Trophoblast cell (in vitro differentiated cells and primary cell): ENCODE data around the gene SAE1.

Source experiments
- DNase-seq, 2 donors: peaks; one replicate each; pipeline ENCODE4 v3.0.0-alpha.2; 2016
- H2AFZ ChIP-seq: 2 replicates; pipeline ENCODE4 v1.6.1; 2013; ENCODE audit warnings: low read length, moderate library complexity, mild to moderate bottlenecking; ENCODE audit not compliant: insufficient read depth, poor library complexity
- H2AK5ac ChIP-seq: 2 replicates; pipeline ENCODE4 v1.6.1; 2013; ENCODE audit warnings: mild to moderate bottlenecking, low read length
- H2BK120ac ChIP-seq: 2 replicates; pipeline ENCODE4 v1.6.1; 2013; ENCODE audit warnings: low read length, mild to moderate bottlenecking, moderate library complexity; ENCODE audit not compliant: insufficient read depth, poor library complexity
- H2BK12ac ChIP-seq: 2 replicates; pipeline ENCODE4 v1.6.1; 2013; ENCODE audit warnings: mild to moderate bottlenecking, low read length, moderate library complexity
- H2BK5ac ChIP-seq: 2 replicates; pipeline ENCODE4 v1.6.1; 2013; ENCODE audit warnings: low read length, low read depth, moderate library complexity, mild to moderate bottlenecking; ENCODE audit not compliant: poor library complexity
- H3K14ac ChIP-seq: 2 replicates; pipeline ENCODE4 v1.6.1; 2013; ENCODE audit warnings: mild to moderate bottlenecking, low read length
- H3K18ac ChIP-seq: 2 replicates; pipeline ENCODE4 v1.6.1; 2013; ENCODE audit warnings: mild to moderate bottlenecking, low read length
- H3K23ac ChIP-seq: 2 replicates; pipeline ENCODE4 v1.6.1; 2013; ENCODE audit warnings: low read length
- H3K27ac ChIP-seq: 2 replicates; pipeline ENCODE4 v1.5.1; 2013; ENCODE audit warnings: low read depth, mild to moderate bottlenecking, inconsistent platforms, low read length, moderate library complexity
- H3K27me3 ChIP-seq: 2 replicates; pipeline ENCODE4 v1.6.1; 2013; ENCODE audit warnings: inconsistent platforms, mild to moderate bottlenecking, low read length, moderate library complexity; ENCODE audit not compliant: insufficient read depth
- H3K36me3 ChIP-seq, 2 experiments: 1 replicate in 1 of 2; 2 replicates in 1 of 2; pipeline ENCODE4 v1.6.1; 2013; ENCODE audit warnings: low read length in 2 of 2, mild to moderate bottlenecking in 2 of 2, moderate library complexity in 1 of 2; ENCODE audit not compliant: insufficient read depth in 2 of 2, control insufficient read depth in 1 of 2
- H3K4ac ChIP-seq: 2 replicates; pipeline ENCODE4 v1.6.1; 2013; ENCODE audit warnings: low read depth, mild to moderate bottlenecking, low read length, moderate library complexity
- H3K4me1 ChIP-seq, 2 experiments: 1 replicate in 1 of 2; 2 replicates in 1 of 2; pipeline ENCODE4 v1.6.1; 2013; ENCODE audit warnings: low read length in 2 of 2, mild to moderate bottlenecking in 2 of 2, moderate library complexity in 1 of 2; ENCODE audit not compliant: insufficient read depth in 2 of 2, control insufficient read depth in 1 of 2
- H3K4me2 ChIP-seq: 2 replicates; pipeline ENCODE4 v1.6.1; 2013; ENCODE audit warnings: inconsistent platforms, mild to moderate bottlenecking, low read length, moderate library complexity
- H3K4me3 ChIP-seq: 2 replicates; pipeline ENCODE4 v1.5.1; 2013; ENCODE audit warnings: mild to moderate bottlenecking, low read depth, low read length, inconsistent platforms
- H3K79me1 ChIP-seq: one replicate; pipeline ENCODE4 v1.6.1; 2013; ENCODE audit warnings: low read length
- H3K79me2 ChIP-seq: 2 replicates; pipeline ENCODE4 v1.6.1; 2013; ENCODE audit warnings: low read length, mild to moderate bottlenecking; ENCODE audit not compliant: control insufficient read depth, insufficient read depth, poor library complexity
- H3K9ac ChIP-seq: 2 replicates; pipeline ENCODE4 v1.6.1; 2013; ENCODE audit warnings: mild to moderate bottlenecking, low read length
- H3K9me3 ChIP-seq: 2 replicates; pipeline ENCODE4 v1.6.1; 2013; ENCODE audit warnings: low read depth, mild to moderate bottlenecking, control low read depth, inconsistent platforms, low read length; ENCODE audit not compliant: insufficient read depth
- H4K12ac ChIP-seq: 2 replicates; pipeline ENCODE4 v1.6.1; 2013; ENCODE audit warnings: low read depth, mild to moderate bottlenecking, low read length, moderate library complexity
- H4K8ac ChIP-seq: 2 replicates; pipeline ENCODE4 v1.6.1; 2013; ENCODE audit warnings: low read depth, mild to moderate bottlenecking, low read length, moderate library complexity
- H4K91ac ChIP-seq: one replicate; pipeline ENCODE4 v1.6.1; 2013; ENCODE audit warnings: low read depth, mild to moderate bottlenecking, low read length, moderate library complexity
- WGBS: extraction: QIAGEN DNeasy Blood & Tissue Kit; methylation state at CpG from one replicate; pipeline ENCODE4 v1.1.7; 2013; ENCODE audit warnings: missing lambda C conversion rate; ENCODE audit not compliant: insufficient read length, insufficient coverage; ENCODE audit errors: extremely low coverage; 5-methylcytosine and 5-hydroxymethylcytosine counted together

The SAE1 gene

DNA sequence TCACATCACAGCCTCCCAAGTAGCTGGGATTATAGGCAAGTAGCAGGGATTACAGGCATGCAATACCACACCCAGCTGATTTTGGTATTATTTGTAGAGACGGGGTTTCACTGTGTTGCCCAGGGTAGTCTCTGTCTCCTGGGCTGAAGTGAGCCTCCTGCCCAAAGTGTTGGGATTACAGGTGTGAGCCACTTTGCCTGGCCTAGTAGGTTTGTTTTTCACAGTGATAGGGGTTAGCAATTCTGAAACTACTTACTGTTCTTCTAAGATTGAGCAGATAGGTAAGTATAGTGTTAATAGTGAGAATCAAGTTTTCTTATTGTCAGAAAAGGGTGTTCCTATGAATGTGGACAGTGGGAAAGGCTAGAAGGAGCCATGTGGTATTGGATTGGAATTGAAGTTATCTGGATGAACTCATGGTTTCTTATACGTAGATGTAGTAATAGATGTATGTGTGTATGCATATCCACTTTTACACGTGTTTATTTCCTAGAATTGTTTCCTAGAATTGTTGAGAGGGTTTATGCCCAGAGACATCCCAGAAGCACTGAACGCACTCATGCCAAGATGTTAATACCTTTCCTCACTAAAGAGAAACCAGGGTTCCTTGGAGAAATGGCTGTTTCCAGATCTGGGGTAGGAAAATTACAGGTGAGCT lies 49.1 kb downstream of the SAE1 start:
- Histone ChIP-seq H2BK120ac (no peak overlapping the region), H3K27me3 (no peaks in the 10 kb centered on the region), H3K79me1 (no peaks in the 10 kb centered on the region), H2AFZ (no peak overlapping the region), H4K91ac (no peak overlapping the region), H3K23ac (no peak overlapping the region), H3K9ac (no peak overlapping the region), H2BK5ac (no peak overlapping the region), H3K36me3 (peaks cover 30 to 36% of the 10 kb centered on the region in 2 experiments), H4K12ac (no peak overlapping the region), H3K14ac (no peak overlapping the region), H3K18ac (no peak overlapping the region), H3K79me2 (no peaks in the 10 kb centered on the region), H3K4me2 (no peak overlapping the region), H3K4me1 (no peaks in the 10 kb centered on the region), H3K4ac (peak overlapping the region; percentile 66), H3K4me3 (no peak overlapping the region), H2BK12ac (no peak overlapping the region), H3K27ac (no peak overlapping the region), H3K9me3 (peaks cover 1% of the 10 kb centered on the region), H2AK5ac (no peak overlapping the region), H4K8ac (no peak overlapping the region)
- no CpG with 5 or more reads among the region's 4 CpGs for WGBS
- DNase-seq: no peak

DNA sequence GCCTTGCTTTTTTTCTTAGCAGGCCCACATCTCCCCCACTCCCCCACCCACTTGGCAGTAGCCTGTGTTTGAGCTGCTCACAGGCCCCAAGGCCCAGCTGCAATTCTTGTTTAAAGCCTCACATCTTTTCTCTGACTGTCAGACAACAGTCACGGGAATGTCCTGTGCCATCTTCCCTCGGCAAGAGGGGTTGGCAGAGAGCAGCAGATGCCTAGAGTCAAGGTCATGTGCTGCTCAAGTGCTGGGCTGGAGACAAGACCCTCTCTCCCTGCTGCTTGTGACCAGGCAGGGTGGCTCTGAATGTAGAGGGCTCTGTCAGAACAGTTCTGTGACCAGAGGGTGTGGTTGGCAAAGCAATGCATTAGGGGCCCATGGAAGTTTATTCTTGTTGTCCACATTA lies 53.0 kb downstream of the SAE1 start:
- Histone ChIP-seq H4K8ac (no peak overlapping the region), H3K79me2 (no peaks in the 10 kb centered on the region), H3K9ac (no peak overlapping the region), H3K9me3 (peaks cover 1% of the 10 kb centered on the region), H2AK5ac (no peak overlapping the region), H3K4me1 (peaks cover 17 to 19% of the 10 kb centered on the region in 2 experiments), H4K12ac (no peak overlapping the region), H2BK120ac (no peak overlapping the region), H3K4ac (no peak overlapping the region), H3K4me2 (no peak overlapping the region), H3K4me3 (no peak overlapping the region), H3K14ac (no peak overlapping the region), H3K79me1 (peaks cover 9% of the 10 kb centered on the region), H2BK12ac (no peak overlapping the region), H4K91ac (no peak overlapping the region), H3K36me3 (peaks cover 25 to 36% of the 10 kb centered on the region in 2 experiments), H2AFZ (no peak overlapping the region), H3K27ac (no peak overlapping the region), H3K27me3 (no peaks in the 10 kb centered on the region), H2BK5ac (no peak overlapping the region), H3K23ac (no peak overlapping the region), H3K18ac (no peak overlapping the region)
- DNase-seq: no peak
- WGBS: no CpG with 5 or more reads among the region's 2 CpGs

DNA sequence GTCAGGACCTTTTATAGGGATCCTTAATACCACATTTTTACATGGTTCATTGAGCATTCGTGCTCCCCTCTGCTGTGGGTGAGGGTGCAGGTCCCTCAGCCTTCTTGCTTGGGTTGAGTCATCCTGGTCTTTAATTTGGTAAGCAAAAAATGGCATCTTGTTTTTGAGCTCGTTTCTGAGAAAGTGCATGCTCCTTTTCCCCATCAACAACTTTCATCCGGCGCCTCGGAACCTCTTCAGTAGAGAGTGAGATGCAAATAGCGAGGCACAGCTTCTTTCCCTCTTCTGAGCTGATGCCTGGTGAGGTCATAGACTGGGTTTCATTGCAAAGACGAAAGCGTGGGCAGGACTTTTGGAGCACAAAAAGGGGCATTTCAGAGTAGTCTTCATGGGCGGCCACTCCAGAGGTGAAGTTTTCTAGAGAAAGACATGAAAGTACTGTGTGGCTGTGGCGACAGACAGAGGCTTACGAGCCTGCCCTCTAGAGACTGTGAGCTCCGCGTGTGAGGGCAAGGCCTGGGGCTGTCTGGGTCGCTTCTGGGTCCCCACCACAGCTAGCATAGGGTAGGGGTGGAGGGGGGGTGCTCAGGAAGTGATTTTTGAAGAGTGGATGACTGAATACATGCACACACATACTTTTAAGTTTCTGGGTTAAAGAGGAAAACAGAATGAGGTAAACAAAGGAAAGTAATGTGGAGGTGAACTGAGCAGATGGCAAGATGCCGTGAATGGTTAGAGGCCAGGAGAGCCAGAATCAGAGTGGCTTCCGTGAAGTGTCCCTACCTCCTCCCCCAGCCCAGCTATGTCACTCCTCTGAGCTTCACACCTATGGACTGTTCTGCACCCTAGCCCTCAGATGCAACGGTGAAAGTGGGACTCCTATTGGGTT lies 56.1 kb downstream of the SAE1 start:
- Histone ChIP-seq H3K9ac (no peak overlapping the region), H2BK12ac (peak overlapping the region; percentile 45), H3K79me1 (peaks cover 14% of the 10 kb centered on the region)

DNA sequence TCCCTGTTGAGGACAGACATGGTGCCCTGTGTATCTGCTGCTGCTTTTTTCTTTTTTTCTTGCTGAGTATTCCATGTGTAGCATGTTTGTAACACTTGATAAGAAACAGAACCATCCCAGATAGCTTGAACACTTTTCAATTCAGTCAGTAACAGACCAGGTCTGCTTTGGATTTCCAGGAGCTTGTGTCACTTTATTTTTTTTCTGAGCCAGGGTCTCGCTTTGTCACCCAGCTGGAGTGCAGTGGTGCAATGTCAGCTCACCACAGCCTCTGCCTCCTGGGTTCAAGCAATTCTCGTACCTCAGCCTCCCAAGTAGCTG lies 56.7 kb downstream of the SAE1 start:
- H3K18ac ChIP-seq: peak overlapping the region; percentile 66
- no peak for DNase-seq
- H2BK120ac ChIP-seq: no peak overlapping the region
- H3K23ac ChIP-seq: no peak overlapping the region
- H3K4me2 ChIP-seq: no peak overlapping the region
- peak overlapping the region; percentile 67 for H3K4ac ChIP-seq
- no peak overlapping the region for H3K9ac ChIP-seq
- no peak overlapping the region for H3K14ac ChIP-seq
- H2BK5ac ChIP-seq: peak overlapping the region; percentile 75
- H3K9me3 ChIP-seq: peaks cover 1% of the 10 kb centered on the region
- peak overlapping the region; percentile 76 for H4K12ac ChIP-seq
- peaks cover 25 to 29% of the 10 kb centered on the region in 2 experiments for H3K4me1 ChIP-seq
- H2BK12ac ChIP-seq: no peak overlapping the region
- H3K27me3 ChIP-seq: no peaks in the 10 kb centered on the region
- peak overlapping the region; percentile 75 for H4K91ac ChIP-seq
- peaks cover 30 to 32% of the 10 kb centered on the region in 2 experiments for H3K36me3 ChIP-seq
- H4K8ac ChIP-seq: peak overlapping the region; percentile 31
- peak overlapping the region; percentile 87 for H3K27ac ChIP-seq
- H3K79me2 ChIP-seq: no peaks in the 10 kb centered on the region
- H3K79me1 ChIP-seq: peaks cover 16% of the 10 kb centered on the region
- no peak overlapping the region for H2AK5ac ChIP-seq
- no CpG with 5 or more reads among the region's 2 CpGs for WGBS
- H2AFZ ChIP-seq: no peak overlapping the region
- no peak overlapping the region for H3K4me3 ChIP-seq

More for the DNA sequence above, 56.1 kb downstream of the SAE1 start:
- Histone ChIP-seq H4K91ac (peak overlapping the region; percentile 75), H3K9me3 (peaks cover 1% of the 10 kb centered on the region), H4K8ac (peak overlapping the region; percentile 31), H3K36me3 (peaks cover 32% of the 10 kb centered on the region in 2 experiments), H3K4me1 (peaks cover 25 to 29% of the 10 kb centered on the region in 2 experiments), H2BK5ac (peak overlapping the region; percentile 75), H3K27me3 (no peaks in the 10 kb centered on the region), H3K23ac (no peak overlapping the region), H3K79me2 (no peaks in the 10 kb centered on the region), H3K4me2 (no peak overlapping the region), H3K14ac (peak overlapping the region; percentile 71), H3K4me3 (no peak overlapping the region), H2BK120ac (peak overlapping the region; percentile 71), H4K12ac (peak overlapping the region; percentile 76), H3K18ac (peak overlapping the region; percentile 66), H2AFZ (no peak overlapping the region), H3K27ac (peak overlapping the region; percentile 87), H2AK5ac (peak overlapping the region; percentile 44), H3K4ac (peak overlapping the region; percentile 67)
- no CpG with 5 or more reads among the region's 17 CpGs for WGBS
- DNase-seq: no peak
